Ascending aorta (tissue), 2 donors: ENCODE measurements around the gene ADGRB3. TPM values are rescaled to one million over a fixed set of nuclear protein-coding genes. Genes with fewer than 3 reads are reported as not detected.
"Not testable (repeated sequence)": the region's sequence is repeated elsewhere in the genome, so short reads cannot be mapped to it uniquely, and the experiment has no call there.

Experiments
- DNase-seq, 2 donors: peaks; one replicate each; pipeline ENCODE4 v3.0.0-alpha.2; 2019; ENCODE audit warnings: low spot score in 2 of 2
- H3K27ac ChIP-seq, 2 donors: fragments of 200-600 bp; sonication (generic); one replicate each; pipeline ENCODE4 v1.5.1; 2016 to 2017; ENCODE audit warnings: mild to moderate bottlenecking in 1 of 2
- H3K27me3 ChIP-seq: fragments of 200-600 bp; sonication (generic); one replicate; pipeline ENCODE4 v1.5.1; 2017
- H3K36me3 ChIP-seq, 2 donors: fragments of 200-600 bp; sonication (generic); one replicate each; pipeline ENCODE4 v1.5.1; 2016
- H3K4me1 ChIP-seq, 2 donors: fragments of 200-600 bp; sonication (generic); one replicate each; pipeline ENCODE4 v1.5.1; 2016 to 2017; ENCODE audit warnings: mild to moderate bottlenecking in 1 of 2
- H3K4me3 ChIP-seq, 2 donors: fragments of 200-600 bp; sonication (generic); one replicate each; pipeline ENCODE4 v1.5.1; 2016 to 2017; ENCODE audit warnings: mild to moderate bottlenecking in 1 of 2
- H3K9me3 ChIP-seq, 2 donors: fragments of 200-600 bp; sonication (generic); one replicate each; pipeline ENCODE4 v1.5.1; 2016
- CTCF ChIP-seq, 3 experiments: fragments of 200-600 bp in 2 of 3; fragments of 450-650 bp in 1 of 3; sonication (generic) in 2 of 3; IDR thresholded peaks; one replicate each; pipeline ENCODE4 v1.5.1; 2016 to 2019; ENCODE audit warnings: antibody characterized with exemption in 3 of 3, mild to moderate bottlenecking in 1 of 3, moderate library complexity in 1 of 3
- intact Hi-C: fragments of 100-400 bp; cut with DNase I; formaldehyde crosslinking; loops from one replicate; pipeline ENCODE4 v1.15.1; 2023
- total RNA-seq: library from RNA; depleted of rRNA; stranded (reverse); fragments of >200 nt; gene quantifications from one replicate; pipeline ENCODE4 v1.1.0, GENCODE V29; 2016

Gene ADGRB3
- total RNA-seq, 1 donor from 2014 or later: 4.4 TPM

- Histone ChIP-seq H3K9me3 (no peaks in the 10 kb centered on the region), H3K27ac (no peak overlapping the region), H3K27me3 (no peaks in the 10 kb centered on the region), H3K4me1 (no peaks in the 10 kb centered on the region), H3K36me3 (no peaks in the 10 kb centered on the region), H3K4me3 (no peak overlapping the region)
- no peak for DNase-seq
- TF ChIP-seq CTCF (IDR thresholded peaks at IDR 0.05): no peak
- intact Hi-C loops: no loop called here
These were observed 256.3 kb downstream of the ADGRB3 start for GRCh38 chr6:68891419-68891818.

GRCh38 chr6:68892452-68892851, 257.4 kb downstream of the ADGRB3 start:
- Histone ChIP-seq H3K4me3 (no peak overlapping the region), H3K27ac (no peak overlapping the region), H3K4me1 (no peaks in the 10 kb centered on the region), H3K27me3 (no peaks in the 10 kb centered on the region), H3K9me3 (no peaks in the 10 kb centered on the region), H3K36me3 (no peaks in the 10 kb centered on the region)
- no peak for TF ChIP-seq CTCF (IDR thresholded peaks at IDR 0.05)
- DNase-seq: no peak
- intact Hi-C loops: no loop called here

DNA sequence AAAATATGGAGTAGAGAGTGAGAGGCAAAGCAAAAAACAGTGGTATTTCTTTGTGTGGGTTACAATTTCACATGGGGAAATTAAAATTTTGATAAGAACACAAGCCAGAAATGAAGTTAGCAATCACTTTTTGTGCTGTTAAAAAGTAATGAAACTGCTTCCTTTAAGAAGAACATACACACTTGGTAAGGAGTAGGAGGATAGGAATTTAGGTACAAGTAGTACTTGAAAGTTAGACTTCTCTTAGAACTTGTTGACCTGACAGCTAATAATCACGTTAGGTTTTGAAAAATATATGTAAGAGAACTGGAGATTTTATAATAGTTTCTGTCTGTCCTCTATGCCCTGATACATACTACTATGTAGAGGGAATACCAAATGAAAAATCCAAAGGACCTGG, 260.8 kb downstream of the ADGRB3 start:
- intact Hi-C loops: no loop called here
- H3K27me3 ChIP-seq: no peaks in the 10 kb centered on the region
- no peaks in the 10 kb centered on the region for H3K36me3 ChIP-seq
- DNase-seq: no peak
- no peak overlapping the region for H3K27ac ChIP-seq
- no peak overlapping the region for H3K4me3 ChIP-seq
- H3K4me1 ChIP-seq: no peaks in the 10 kb centered on the region
- no peak for TF ChIP-seq CTCF (IDR thresholded peaks at IDR 0.05)
- H3K9me3 ChIP-seq: no peaks in the 10 kb centered on the region

- H3K4me3 ChIP-seq: no peak overlapping the region
- no peak for TF ChIP-seq CTCF (IDR thresholded peaks at IDR 0.05)
- no peaks in the 10 kb centered on the region for H3K9me3 ChIP-seq
- intact Hi-C loops: no loop called here
- no peaks in the 10 kb centered on the region for H3K27me3 ChIP-seq
- H3K27ac ChIP-seq: no peak overlapping the region
- H3K4me1 ChIP-seq: no peaks in the 10 kb centered on the region
- DNase-seq: no peak
- no peaks in the 10 kb centered on the region for H3K36me3 ChIP-seq
These were observed 266.0 kb downstream of the ADGRB3 start for GRCh38 chr6:68901044-68901443.

- Histone ChIP-seq H3K36me3 (no peaks in the 10 kb centered on the region), H3K4me3 (no peak overlapping the region), H3K9me3 (no peaks in the 10 kb centered on the region), H3K27ac (no peak overlapping the region), H3K27me3 (no peaks in the 10 kb centered on the region), H3K4me1 (no peaks in the 10 kb centered on the region)
- no peak for TF ChIP-seq CTCF (IDR thresholded peaks at IDR 0.05)
- intact Hi-C loops: no loop called here
- DNase-seq: no peak
These were observed 276.3 kb downstream of the ADGRB3 start for GRCh38 chr6:68911334-68911733.

GRCh38 chr6:68911811-68912210, 276.7 kb downstream of the ADGRB3 start:
- Histone ChIP-seq H3K36me3 (no peaks in the 10 kb centered on the region), H3K9me3 (no peaks in the 10 kb centered on the region), H3K27me3 (no peaks in the 10 kb centered on the region), H3K4me3 (no peak overlapping the region), H3K27ac (no peak overlapping the region), H3K4me1 (no peaks in the 10 kb centered on the region)
- TF ChIP-seq CTCF (IDR thresholded peaks at IDR 0.05): no peak
- DNase-seq: no peak
- intact Hi-C loops: no loop called here

GRCh38 chr6:68912805-68913204, 277.7 kb downstream of the ADGRB3 start:
- H3K27ac ChIP-seq, H3K9me3 ChIP-seq, H3K27me3 ChIP-seq, H3K4me1 ChIP-seq, H3K4me3 ChIP-seq, H3K36me3 ChIP-seq, DNase-seq, intact Hi-C loops: not testable (repeated sequence)
